ENCODE results near the gene SEC31B.

Gene SEC31B, protein sequence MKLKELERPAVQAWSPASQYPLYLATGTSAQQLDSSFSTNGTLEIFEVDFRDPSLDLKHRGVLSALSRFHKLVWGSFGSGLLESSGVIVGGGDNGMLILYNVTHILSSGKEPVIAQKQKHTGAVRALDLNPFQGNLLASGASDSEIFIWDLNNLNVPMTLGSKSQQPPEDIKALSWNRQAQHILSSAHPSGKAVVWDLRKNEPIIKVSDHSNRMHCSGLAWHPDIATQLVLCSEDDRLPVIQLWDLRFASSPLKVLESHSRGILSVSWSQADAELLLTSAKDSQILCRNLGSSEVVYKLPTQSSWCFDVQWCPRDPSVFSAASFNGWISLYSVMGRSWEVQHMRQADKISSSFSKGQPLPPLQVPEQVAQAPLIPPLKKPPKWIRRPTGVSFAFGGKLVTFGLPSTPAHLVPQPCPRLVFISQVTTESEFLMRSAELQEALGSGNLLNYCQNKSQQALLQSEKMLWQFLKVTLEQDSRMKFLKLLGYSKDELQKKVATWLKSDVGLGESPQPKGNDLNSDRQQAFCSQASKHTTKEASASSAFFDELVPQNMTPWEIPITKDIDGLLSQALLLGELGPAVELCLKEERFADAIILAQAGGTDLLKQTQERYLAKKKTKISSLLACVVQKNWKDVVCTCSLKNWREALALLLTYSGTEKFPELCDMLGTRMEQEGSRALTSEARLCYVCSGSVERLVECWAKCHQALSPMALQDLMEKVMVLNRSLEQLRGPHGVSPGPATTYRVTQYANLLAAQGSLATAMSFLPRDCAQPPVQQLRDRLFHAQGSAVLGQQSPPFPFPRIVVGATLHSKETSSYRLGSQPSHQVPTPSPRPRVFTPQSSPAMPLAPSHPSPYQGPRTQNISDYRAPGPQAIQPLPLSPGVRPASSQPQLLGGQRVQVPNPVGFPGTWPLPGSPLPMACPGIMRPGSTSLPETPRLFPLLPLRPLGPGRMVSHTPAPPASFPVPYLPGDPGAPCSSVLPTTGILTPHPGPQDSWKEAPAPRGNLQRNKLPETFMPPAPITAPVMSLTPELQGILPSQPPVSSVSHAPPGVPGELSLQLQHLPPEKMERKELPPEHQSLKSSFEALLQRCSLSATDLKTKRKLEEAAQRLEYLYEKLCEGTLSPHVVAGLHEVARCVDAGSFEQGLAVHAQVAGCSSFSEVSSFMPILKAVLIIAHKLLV

GRCh38 chr10:100519311-100520051 lies at the start of gene SEC31B:
SEC31B (minus strand) TSS chr10:100519861; CDS start chr10:100516952, 2,909 bp downstream.
- Histone ChIP-seq H3K36me3 (replicated peaks) (peaks cover 19% of the 10 kb centered on the region), H3K9me3 (no peaks in the 10 kb centered on the region), H3K4me1 (no peaks in the 10 kb centered on the region), H3K27me3 (ENCODE audit: low read depth) (no peaks in the 10 kb centered on the region), H3K4me3 (no peak within 1 kb of the TSS)
- no peak for DNase-seq (ENCODE audit: low spot score in 2 of 2)
- in situ Hi-C loops (cut with MboI; ENCODE audit: low sequenced_read_pairs) = no loop called here

- Histone ChIP-seq H3K36me3 (replicated peaks) (no peaks in the 10 kb centered on the region), H3K4me1 (no peaks in the 10 kb centered on the region), H3K4me3 (no peak overlapping the region), H3K27me3 (ENCODE audit: low read depth) (peaks cover 54% of the 10 kb centered on the region), H3K9me3 (no peaks in the 10 kb centered on the region)
- DNase-seq (ENCODE audit: low spot score in 2 of 2) = no peak
- in situ Hi-C loops (cut with MboI; ENCODE audit: low sequenced_read_pairs) = no loop called here
Measured at GRCh38 chr10:100568912-100569311, 49.3 kb upstream of the SEC31B start.

DNA sequence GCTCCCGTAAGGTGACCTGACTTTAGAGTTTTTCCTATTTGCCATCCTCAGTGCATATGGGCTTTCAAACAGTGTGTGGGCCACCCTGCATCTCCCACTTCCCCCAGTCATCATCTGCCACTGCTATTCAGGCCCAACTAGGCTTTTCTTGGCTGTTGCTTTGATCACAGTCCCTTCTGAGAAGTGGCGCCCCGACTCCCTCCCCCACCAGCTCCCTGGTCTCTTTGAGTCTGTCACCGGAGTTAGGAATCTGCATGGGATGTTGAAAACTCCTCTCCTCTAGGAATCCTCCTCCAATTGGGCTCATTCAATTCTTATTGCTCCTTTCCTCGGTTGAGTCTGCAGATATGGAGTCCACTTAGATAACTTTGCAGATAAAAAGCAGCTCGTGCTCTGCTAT lies 48.2 kb upstream of the SEC31B start:
- Histone ChIP-seq H3K4me1 (no peaks in the 10 kb centered on the region), H3K36me3 (replicated peaks) (no peaks in the 10 kb centered on the region), H3K27me3 (ENCODE audit: low read depth) (peaks cover 44% of the 10 kb centered on the region), H3K4me3 (no peak overlapping the region), H3K9me3 (no peaks in the 10 kb centered on the region)
- DNase-seq (ENCODE audit: low spot score in 2 of 2) = no peak
- in situ Hi-C loops (cut with MboI; ENCODE audit: low sequenced_read_pairs) = no loop called here

DNA sequence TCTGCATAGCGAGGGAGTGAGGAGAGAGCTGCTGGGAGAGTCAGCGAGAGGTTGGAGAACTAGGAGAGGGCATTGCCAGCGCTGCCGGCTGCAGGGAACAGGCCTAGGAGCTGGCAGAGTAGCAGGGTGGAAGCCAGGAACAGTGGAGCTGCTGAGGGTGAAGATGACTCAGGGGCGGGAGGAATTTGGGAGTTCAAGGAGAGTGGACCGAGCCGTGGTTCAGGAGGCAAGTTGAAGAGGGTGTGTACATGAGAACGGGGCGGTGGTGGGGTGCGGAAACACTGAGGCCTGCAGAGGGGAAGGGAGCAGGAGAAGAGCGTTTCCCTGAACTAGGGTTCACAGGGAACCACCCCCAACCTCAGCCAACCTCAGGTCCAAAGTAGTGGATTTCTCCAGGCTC lies 47.6 kb upstream of the SEC31B start:
- in situ Hi-C loops (cut with MboI; ENCODE audit: low sequenced_read_pairs) = no loop called here
- Histone ChIP-seq H3K36me3 (replicated peaks) (no peaks in the 10 kb centered on the region), H3K4me1 (no peaks in the 10 kb centered on the region), H3K27me3 (ENCODE audit: low read depth) (peaks cover 39% of the 10 kb centered on the region), H3K9me3 (no peaks in the 10 kb centered on the region), H3K4me3 (no peak overlapping the region)
- DNase-seq (ENCODE audit: low spot score in 2 of 2) = no peak

GRCh38 chr10:100566561-100566960 lies 46.9 kb upstream of the SEC31B start:
- no peak for DNase-seq (ENCODE audit: low spot score in 2 of 2)
- H3K4me3 ChIP-seq = no peak overlapping the region
- H3K27me3 ChIP-seq (ENCODE audit: low read depth) = peaks cover 32% of the 10 kb centered on the region
- no peaks in the 10 kb centered on the region for H3K4me1 ChIP-seq
- no peaks in the 10 kb centered on the region for H3K9me3 ChIP-seq
- in situ Hi-C loops (cut with MboI; ENCODE audit: low sequenced_read_pairs) = no loop called here
- no peaks in the 10 kb centered on the region for H3K36me3 ChIP-seq (replicated peaks)

GRCh38 chr10:100565206-100565985 lies 45.7 kb upstream of the SEC31B start:
- H3K27me3 ChIP-seq (ENCODE audit: low read depth) = peaks cover 23% of the 10 kb centered on the region; the same call in 1 of the 2 replicates
- no peak for DNase-seq (ENCODE audit: low spot score in 2 of 2)
- no peaks in the 10 kb centered on the region for H3K4me1 ChIP-seq
- no peaks in the 10 kb centered on the region for H3K9me3 ChIP-seq
- H3K36me3 ChIP-seq (replicated peaks) = no peaks in the 10 kb centered on the region
- no peak overlapping the region for H3K4me3 ChIP-seq
- in situ Hi-C loops (cut with MboI; ENCODE audit: low sequenced_read_pairs) = no loop called here

DNA sequence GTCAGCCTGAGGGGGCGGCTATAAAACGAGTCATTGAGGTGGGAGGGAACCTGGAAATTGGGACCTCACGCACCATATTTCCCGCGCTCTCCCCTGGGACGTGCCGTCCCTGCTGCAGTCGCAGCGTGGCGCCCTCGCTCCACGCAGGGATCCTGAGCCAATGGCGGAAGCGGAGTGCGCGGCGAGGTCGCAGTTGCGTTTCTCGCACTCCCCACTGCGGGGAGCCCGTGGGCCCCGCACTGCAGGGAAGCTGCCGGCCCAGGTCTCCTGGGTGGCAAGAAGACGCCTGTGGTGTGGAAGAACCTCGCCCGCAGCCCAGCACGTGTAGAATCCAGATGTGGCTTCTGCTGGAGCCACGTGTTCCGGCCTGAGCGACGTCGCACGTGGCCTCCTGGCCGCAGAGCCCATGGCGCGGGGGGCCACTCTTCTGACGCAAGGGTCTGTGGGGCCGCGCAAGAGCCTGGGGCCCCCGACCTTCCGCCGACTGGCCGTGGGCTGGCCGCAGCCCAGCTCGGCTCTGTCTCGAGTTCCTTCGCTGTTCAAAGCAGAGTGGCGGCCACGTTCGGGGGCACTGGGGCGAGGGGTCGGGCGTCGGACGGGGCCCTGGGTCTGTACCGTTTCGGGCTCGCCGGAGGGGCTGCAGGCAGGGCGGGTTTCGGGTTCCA lies 42.5 kb upstream of the SEC31B start:
- Histone ChIP-seq H3K27me3 (ENCODE audit: low read depth) (peaks cover 9% of the 10 kb centered on the region; the same call in 1 of the 2 replicates), H3K4me3 (no peak overlapping the region), H3K9me3 (no peaks in the 10 kb centered on the region), H3K36me3 (replicated peaks) (no peaks in the 10 kb centered on the region), H3K4me1 (no peaks in the 10 kb centered on the region)
- in situ Hi-C loops (cut with MboI; ENCODE audit: low sequenced_read_pairs) = loop anchor here (5.0 kb wide), 3 partner anchors 180 to 450 kb away; no protein-coding TSS in a partner anchor
- DNase-seq (ENCODE audit: low spot score in 2 of 2) = peak; percentile 74 to 89

- Histone ChIP-seq H3K36me3 (replicated peaks) (no peaks in the 10 kb centered on the region), H3K4me3 (no peak overlapping the region), H3K27me3 (ENCODE audit: low read depth) (peaks cover 3% of the 10 kb centered on the region; the same call in 1 of the 2 replicates), H3K4me1 (no peaks in the 10 kb centered on the region), H3K9me3 (no peaks in the 10 kb centered on the region)
- in situ Hi-C loops (cut with MboI; ENCODE audit: low sequenced_read_pairs) = loop anchor here (5.0 kb wide), 3 partner anchors 181 to 451 kb away; no protein-coding TSS in a partner anchor
- DNase-seq (ENCODE audit: low spot score in 2 of 2) = no peak
Measured at GRCh38 chr10:100561005-100561404, 41.3 kb upstream of the SEC31B start.

GRCh38 chr10:100560248-100560647 lies 40.6 kb upstream of the SEC31B start:
- H3K4me3 ChIP-seq = no peak overlapping the region
- DNase-seq (ENCODE audit: low spot score in 2 of 2) = no peak
- in situ Hi-C loops (cut with MboI; ENCODE audit: low sequenced_read_pairs) = loop anchor here (5.0 kb wide), 3 partner anchors 182 to 452 kb away; no protein-coding TSS in a partner anchor
- H3K36me3 ChIP-seq (replicated peaks) = no peaks in the 10 kb centered on the region
- peaks cover under 1% of the 10 kb centered on the region; the same call in 1 of the 2 replicates for H3K27me3 ChIP-seq (ENCODE audit: low read depth)
- no peaks in the 10 kb centered on the region for H3K9me3 ChIP-seq
- H3K4me1 ChIP-seq = no peaks in the 10 kb centered on the region

GRCh38 chr10:100554902-100555301 lies 35.2 kb upstream of the SEC31B start:
- H3K36me3 ChIP-seq (replicated peaks) = peaks cover 7% of the 10 kb centered on the region
- H3K9me3 ChIP-seq = no peaks in the 10 kb centered on the region
- H3K4me3 ChIP-seq = no peak overlapping the region
- H3K4me1 ChIP-seq = no peaks in the 10 kb centered on the region
- in situ Hi-C loops (cut with MboI; ENCODE audit: low sequenced_read_pairs) = no loop called here
- no peaks in the 10 kb centered on the region for H3K27me3 ChIP-seq (ENCODE audit: low read depth)
- no peak for DNase-seq (ENCODE audit: low spot score in 2 of 2)

- H3K36me3 ChIP-seq (replicated peaks) = peaks cover 13% of the 10 kb centered on the region
- H3K4me3 ChIP-seq = no peak overlapping the region
- DNase-seq (ENCODE audit: low spot score in 2 of 2) = no peak
- H3K4me1 ChIP-seq = no peaks in the 10 kb centered on the region
- H3K9me3 ChIP-seq = no peaks in the 10 kb centered on the region
- in situ Hi-C loops (cut with MboI; ENCODE audit: low sequenced_read_pairs) = no loop called here
- H3K27me3 ChIP-seq (ENCODE audit: low read depth) = no peaks in the 10 kb centered on the region
Measured at GRCh38 chr10:100553929-100554328, 34.3 kb upstream of the SEC31B start.

- Histone ChIP-seq H3K27me3 (ENCODE audit: low read depth) (no peaks in the 10 kb centered on the region), H3K4me1 (no peaks in the 10 kb centered on the region), H3K9me3 (no peaks in the 10 kb centered on the region), H3K36me3 (replicated peaks) (peaks cover 35% of the 10 kb centered on the region), H3K4me3 (no peak overlapping the region)
- no peak for DNase-seq (ENCODE audit: low spot score in 2 of 2)
- in situ Hi-C loops (cut with MboI; ENCODE audit: low sequenced_read_pairs) = no loop called here
Measured at GRCh38 chr10:100551738-100552137, 32.1 kb upstream of the SEC31B start.
